ENCODE results near the gene BRI3BP.

The BRI3BP gene, protein sequence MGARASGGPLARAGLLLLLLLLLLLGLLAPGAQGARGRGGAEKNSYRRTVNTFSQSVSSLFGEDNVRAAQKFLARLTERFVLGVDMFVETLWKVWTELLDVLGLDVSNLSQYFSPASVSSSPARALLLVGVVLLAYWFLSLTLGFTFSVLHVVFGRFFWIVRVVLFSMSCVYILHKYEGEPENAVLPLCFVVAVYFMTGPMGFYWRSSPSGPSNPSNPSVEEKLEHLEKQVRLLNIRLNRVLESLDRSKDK

GRCh38 chr12:124993626-124994436, at the start of gene BRI3BP:
Gene BRI3BP (plus strand): TSS chr12:124993645. CDS start chr12:124993791, 146 bp downstream.
- peak in 1 of 2 experiments; percentile 57 for DNase-seq

DNA sequence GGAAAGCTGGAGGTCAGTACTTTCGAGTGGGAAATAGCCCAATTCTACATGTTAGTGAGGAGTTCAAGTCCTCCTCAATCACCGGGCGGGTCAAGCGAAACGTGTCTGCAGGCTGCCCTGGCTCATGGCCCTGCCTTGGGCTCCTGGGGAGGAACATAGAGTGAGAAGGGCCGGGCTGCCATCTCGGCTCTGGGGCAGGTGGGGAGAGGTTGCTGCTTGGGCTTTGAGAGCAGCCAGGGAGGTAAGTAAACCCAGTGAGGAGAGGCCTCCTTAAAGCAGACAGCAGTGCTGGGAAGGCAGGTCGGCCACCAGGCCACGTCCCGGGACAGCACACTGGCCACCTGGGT, 47.0 kb upstream of the BRI3BP start:
- DNase-seq = no peak

GRCh38 chr12:124947013-124947412, 46.4 kb upstream of the BRI3BP start:
- DNase-seq = no peak

DNA sequence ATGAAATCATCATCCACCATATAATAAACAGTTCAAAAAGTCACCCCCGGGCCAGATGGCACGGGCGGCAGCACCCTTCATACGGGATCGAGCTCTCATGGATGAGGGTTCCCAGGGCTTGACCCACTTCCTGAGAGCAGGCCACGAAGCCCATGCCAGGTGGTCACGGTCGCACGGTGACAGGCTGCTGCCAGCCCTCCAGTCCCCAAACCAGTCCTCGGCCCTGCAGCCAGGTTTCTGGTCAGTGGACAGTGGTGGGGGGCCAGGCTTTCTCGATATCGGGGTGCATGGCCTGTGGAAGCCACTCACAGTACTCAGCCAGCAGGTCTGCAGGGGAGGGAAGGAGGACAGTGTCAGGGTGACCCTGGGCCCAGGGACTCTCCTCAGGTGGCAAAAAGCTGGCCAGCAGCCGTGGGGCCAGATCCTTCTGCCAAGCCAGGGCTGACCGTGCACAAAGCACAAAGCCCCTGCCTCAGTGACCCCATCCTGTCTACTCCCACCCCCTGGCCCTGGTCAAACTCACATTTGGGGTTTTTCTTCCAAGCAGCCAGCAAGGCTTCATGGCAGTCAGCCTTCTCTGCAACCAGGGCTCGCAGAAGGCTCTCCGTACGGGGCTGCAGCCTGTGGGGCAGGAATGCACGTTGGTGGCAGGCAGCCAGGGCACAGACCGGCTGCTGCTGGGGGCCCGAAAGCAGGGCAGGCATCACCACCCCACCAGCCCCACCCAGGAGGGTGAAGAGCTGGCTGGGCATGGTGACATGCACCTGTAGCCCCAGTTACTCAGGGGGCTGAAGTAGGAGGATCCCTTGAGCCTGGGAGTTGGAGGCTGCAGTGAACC, 45.7 kb upstream of the BRI3BP start:
- DNase-seq = no peak

GRCh38 chr12:124949066-124949465, 44.4 kb upstream of the BRI3BP start:
- no peak for DNase-seq

- DNase-seq = no peak
Observed at GRCh38 chr12:124949779-124950728, 43.4 kb upstream of the BRI3BP start.

GRCh38 chr12:124952295-124952694, 41.1 kb upstream of the BRI3BP start:
- DNase-seq = no peak

GRCh38 chr12:124952801-124953200, 40.6 kb upstream of the BRI3BP start:
- no peak for DNase-seq

DNA sequence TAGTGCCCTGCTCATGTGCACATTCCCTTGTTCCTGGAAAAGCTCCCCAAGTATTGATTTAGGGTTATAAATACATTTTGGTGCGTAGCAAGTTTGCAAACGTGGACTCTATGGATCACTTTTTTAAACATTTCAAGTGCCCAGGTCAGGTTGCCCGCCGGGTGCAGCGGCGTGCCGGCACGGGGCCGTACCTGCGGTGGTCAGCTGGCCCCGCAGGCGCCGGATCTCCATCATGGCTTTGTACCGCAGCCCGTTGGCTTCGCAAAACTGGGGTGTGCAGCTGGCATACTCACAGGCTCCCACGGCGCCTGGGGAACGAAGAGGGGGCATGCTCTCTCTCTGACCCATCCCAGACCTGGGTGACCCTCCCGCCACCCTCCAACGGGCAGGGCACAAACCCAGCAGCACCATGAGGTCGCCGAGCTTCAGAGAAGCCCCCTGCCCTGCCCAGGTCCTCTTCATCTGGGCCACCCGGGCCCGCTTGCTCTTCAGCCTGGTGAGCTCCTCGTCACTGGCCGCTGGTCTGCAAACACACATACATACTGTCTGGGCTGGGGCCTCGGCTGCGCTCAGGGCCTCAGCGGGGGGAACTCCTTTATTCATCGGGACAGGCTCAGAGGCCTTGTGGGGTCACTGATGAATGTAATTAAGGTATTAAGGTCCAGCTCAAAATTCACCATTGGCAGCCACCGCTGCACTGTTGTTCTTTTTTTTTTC, 39.6 kb upstream of the BRI3BP start:
- DNase-seq = no peak

DNA sequence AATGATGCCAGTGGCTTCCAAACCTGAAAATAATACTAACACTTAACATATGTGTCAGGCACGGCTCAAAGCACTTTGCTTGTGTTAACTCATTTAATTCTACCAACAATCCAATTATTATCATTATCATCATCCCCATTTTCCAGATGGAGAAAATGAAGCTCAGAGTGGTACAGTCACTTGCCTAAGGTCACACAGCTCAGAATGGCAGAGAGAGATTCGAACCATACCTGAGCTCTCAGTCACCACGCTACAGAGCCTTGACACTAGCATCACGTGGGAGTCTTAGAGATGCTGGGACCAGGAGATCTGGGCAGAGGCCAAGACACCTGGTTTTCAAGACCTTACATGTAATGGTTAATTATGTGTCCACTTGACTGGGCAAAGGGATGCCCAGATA, 38.7 kb upstream of the BRI3BP start:
- DNase-seq = no peak

DNA sequence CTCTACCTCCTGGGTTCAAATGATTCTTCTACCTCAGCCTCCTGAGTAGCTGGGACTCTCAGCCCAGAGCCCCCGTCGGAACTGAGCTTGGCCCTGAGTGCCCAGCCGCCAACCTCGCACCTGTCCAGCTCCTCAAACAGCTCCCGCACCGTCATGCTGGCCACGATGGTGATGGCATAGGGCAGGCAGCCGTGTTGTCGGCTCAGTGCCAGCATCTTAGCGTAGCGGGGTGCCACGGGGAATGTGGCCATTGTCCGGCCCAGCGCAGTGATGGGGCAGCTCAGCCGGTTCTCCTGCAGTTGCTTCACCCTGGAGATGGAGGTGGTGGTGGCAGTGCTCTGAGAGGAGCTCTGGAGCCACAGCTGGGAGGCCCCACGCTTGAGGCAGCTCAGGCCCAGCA, 36.9 kb upstream of the BRI3BP start:
- no peak for DNase-seq

DNA sequence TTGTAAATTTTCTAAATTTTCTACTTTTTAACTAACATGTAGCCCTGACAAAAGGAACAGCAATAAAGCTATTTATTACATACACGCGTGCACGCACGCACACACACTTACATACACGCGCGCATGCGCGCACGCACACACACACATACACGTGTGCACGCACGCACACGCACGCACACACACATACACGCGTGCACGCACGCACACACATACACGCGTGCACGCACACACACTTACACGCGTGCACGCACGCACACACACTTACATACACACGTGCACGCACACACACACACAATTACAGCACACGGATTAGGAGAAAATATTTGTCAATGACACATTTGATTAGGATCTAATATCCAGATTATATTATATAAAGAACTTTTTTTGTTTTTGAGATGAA, 32.4 kb upstream of the BRI3BP start:
- no peak for DNase-seq

DNA sequence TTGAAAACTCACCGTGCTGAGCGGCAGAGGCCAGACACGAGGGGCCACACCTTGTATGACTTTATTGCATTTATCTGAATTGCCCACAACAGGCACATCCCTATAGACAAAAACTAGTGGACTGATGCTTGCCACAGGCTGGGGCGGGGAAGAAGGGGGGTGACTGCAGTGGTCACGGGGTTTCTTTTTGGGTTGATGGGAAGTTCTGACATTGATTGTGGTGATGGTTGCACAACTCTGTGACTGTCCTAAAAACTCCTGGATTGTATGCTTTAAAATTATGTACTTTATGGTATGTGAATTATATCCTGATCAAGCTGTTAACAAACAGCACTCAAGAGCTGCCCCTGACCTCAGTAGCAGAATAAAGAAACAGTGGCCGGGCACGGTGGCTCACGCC, 30.2 kb upstream of the BRI3BP start:
- no peak for DNase-seq

DNA sequence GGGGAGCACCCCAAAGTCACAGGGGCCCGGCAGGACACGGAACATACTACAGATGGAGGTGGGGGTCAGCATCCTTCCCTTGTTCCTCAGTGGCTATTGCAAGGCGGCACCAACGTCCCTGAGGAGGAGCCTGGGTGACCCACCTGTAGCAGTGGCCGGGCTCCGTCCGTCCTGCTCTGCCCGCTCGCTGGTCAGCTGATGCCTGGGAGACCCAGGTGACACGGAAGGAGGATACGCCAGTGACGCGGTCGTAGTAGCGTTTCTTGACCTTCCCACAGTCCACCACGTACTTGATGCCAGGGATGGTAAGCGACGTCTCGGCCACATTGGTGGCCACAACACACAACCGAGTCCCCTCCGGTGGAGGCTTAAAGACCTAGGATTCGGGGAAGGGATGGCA, 29.2 kb upstream of the BRI3BP start:
- DNase-seq = no peak

DNA sequence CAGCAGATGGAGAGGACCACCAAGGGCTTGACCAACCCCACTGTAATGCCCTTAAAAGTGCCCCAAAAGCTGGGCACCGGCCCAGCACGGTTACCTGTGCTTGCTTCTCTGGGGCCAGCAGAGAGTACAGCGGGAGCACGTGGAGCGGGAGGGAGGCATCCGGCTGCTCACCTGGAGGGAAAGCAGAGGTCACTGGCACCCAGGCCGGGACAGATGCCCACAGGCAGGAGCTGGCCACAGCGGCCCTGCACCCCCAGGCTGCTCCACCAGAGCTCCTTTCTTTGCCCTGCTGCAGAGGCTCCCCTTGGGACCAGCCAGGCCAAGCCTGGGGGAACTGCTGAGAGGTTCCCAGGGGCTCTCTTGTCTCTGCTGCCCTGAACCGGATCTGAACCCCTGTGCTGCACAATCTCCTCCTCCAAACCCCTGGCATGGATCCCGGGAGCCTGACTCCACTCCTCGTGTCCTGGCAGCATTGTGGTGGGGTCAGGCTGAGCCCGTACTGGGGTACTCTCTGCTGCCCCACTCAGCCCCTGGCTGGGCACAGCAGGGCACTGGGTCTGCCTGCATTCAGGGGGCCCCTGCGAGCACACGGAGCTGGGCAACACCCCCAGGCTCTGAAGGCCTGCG, 28.5 kb upstream of the BRI3BP start:
- DNase-seq = no peak

DNA sequence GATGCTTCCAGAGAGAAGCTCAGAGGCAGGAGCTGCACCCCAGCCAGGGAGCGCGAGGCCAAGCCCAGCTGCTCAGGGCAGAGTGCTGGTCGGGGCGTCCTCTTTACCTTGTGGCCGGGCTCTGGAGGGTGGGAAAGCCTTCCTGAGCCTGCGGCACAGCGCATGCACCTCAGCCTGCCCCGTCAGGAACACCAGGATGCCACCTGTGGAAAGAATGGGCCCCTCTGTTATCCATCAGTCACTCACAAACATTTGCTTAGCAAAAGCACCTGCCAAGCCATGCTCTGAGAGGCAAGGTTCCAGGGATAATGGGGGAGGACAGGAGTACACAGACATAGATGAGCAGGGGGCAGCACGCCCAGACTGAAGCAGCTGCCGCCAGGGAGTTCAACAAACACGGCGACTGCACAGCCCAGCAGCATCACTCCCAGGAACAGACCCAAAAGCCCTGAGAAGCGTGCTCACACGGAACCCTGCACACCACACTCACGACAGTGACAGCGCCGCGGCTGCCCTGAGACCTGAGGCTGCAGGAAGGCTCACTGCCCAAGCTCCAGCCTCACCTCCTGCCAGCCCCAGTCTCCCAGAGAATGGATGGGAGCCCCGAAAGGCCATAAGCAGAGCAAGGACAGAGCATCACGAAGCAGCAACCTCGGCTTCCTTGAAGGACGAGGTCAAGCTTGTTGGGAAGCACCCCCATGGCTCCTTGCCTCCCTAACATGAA, 26.3 kb upstream of the BRI3BP start:
- no peak for DNase-seq

GRCh38 chr12:124968656-124969055, 24.8 kb upstream of the BRI3BP start:
- no peak for DNase-seq

DNA sequence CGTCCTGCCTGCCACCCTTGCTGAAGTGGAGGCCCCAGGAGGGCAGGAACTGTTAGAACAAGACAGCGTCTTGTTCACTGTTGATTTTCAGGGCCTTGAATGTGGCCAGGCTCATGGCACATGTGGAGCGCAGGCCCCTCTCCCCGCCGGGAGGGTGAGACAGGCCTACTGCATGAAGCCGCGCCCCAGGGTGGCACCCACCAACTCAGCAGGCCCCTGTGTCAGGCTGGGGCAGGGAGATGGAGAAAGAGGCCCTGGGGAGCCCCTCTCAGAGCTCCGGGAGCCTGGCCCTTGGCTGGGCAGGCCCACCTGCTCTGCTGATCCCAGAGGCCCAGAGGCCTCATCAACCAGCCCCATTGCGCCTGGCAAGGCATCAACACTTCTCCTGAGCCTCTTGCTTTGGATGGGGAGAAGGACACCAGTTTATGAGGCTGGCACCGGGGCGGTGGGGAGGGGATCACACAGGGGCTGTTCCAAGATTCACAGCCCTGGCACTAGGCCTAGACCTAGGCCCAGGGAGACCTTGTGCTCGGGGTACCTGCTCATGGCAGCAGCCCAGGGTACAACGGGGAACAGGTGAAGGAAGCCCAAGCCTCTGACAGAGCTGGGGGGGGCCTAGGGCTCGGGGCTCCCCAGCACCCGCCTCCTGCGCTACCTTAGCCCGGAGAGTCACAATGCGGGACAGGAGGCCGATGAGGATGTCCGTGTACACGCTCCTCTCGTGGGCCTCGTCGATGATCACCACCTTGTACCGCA, 22.6 kb upstream of the BRI3BP start:
- no peak for DNase-seq

- no peak for DNase-seq
Observed at GRCh38 chr12:124971603-124972002, 21.8 kb upstream of the BRI3BP start.

GRCh38 chr12:124972211-124972610, 21.2 kb upstream of the BRI3BP start:
- no peak for DNase-seq

Measured in NCI-H1930 (cell line).